ENCODE measurements around the gene FNDC3B.
"Not testable (repeated sequence)": the region's sequence is repeated elsewhere in the genome, so short reads cannot be mapped to it uniquely, and the experiment has no call there.

FNDC3B gene

GRCh38 chr3:172362583-172362982, 323.2 kb downstream of the FNDC3B start:
- DNase-seq (ENCODE audit: low read depth, low spot score): no peak

- no peak for DNase-seq (ENCODE audit: low read depth, low spot score)
Measured at GRCh38 chr3:172364374-172365027, 325.1 kb downstream of the FNDC3B start.

GRCh38 chr3:172365028-172365567, 325.7 kb downstream of the FNDC3B start:
- DNase-seq (ENCODE audit: low read depth, low spot score): no peak

GRCh38 chr3:172367205-172368105, 328.1 kb downstream of the FNDC3B start:
- DNase-seq (ENCODE audit: low read depth, low spot score): no peak

- not testable (repeated sequence) for DNase-seq (ENCODE audit: low read depth, low spot score)
Measured at GRCh38 chr3:172368556-172368955, 329.2 kb downstream of the FNDC3B start.

GRCh38 chr3:172369590-172370259, 330.3 kb downstream of the FNDC3B start:
- no peak for DNase-seq (ENCODE audit: low read depth, low spot score)

- no peak for DNase-seq (ENCODE audit: low read depth, low spot score)
Measured at GRCh38 chr3:172370419-172370818, 331.0 kb downstream of the FNDC3B start.

GRCh38 chr3:172371544-172371943, 332.2 kb downstream of the FNDC3B start:
- DNase-seq (ENCODE audit: low read depth, low spot score): no peak

GRCh38 chr3:172372895-172373294, 333.5 kb downstream of the FNDC3B start:
- DNase-seq (ENCODE audit: low read depth, low spot score): no peak

GRCh38 chr3:172373912-172374311, 334.5 kb downstream of the FNDC3B start:
- DNase-seq (ENCODE audit: low read depth, low spot score): no peak

- DNase-seq (ENCODE audit: low read depth, low spot score): no peak
Measured at GRCh38 chr3:172375206-172375850, 335.9 kb downstream of the FNDC3B start.

GRCh38 chr3:172376402-172376801, 337.0 kb downstream of the FNDC3B start:
- no peak for DNase-seq (ENCODE audit: low read depth, low spot score)

GRCh38 chr3:172376881-172377280, 337.5 kb downstream of the FNDC3B start:
- DNase-seq (ENCODE audit: low read depth, low spot score): no peak

GRCh38 chr3:172378439-172378838, 339.1 kb downstream of the FNDC3B start:
- no peak for DNase-seq (ENCODE audit: low read depth, low spot score)

GRCh38 chr3:172379372-172379771, 340.0 kb downstream of the FNDC3B start:
- no peak for DNase-seq (ENCODE audit: low read depth, low spot score)

GRCh38 chr3:172380632-172381031, 341.3 kb downstream of the FNDC3B start:
- no peak for DNase-seq (ENCODE audit: low read depth, low spot score)

- no peak for DNase-seq (ENCODE audit: low read depth, low spot score)
Measured at GRCh38 chr3:172383306-172383796, 344.0 kb downstream of the FNDC3B start.

GRCh38 chr3:172384836-172385235, 345.5 kb downstream of the FNDC3B start:
- DNase-seq (ENCODE audit: low read depth, low spot score): no peak

GRCh38 chr3:172387728-172388127, 348.4 kb downstream of the FNDC3B start:
- DNase-seq (ENCODE audit: low read depth, low spot score): no peak

- DNase-seq (ENCODE audit: low read depth, low spot score): no peak
Measured at GRCh38 chr3:172388412-172389078, 349.2 kb downstream of the FNDC3B start.

- DNase-seq (ENCODE audit: low read depth, low spot score): no peak
Measured at GRCh38 chr3:172390792-172391191, 351.4 kb downstream of the FNDC3B start.
